Neuronal stem cell (in vitro differentiated cells): ENCODE data around the gene SH3PXD2A.

Source experiments
- DNase-seq: peaks from one replicate; pipeline ENCODE4 v3.0.0-alpha.2; 2013; ENCODE audit warnings: low spot score
- H2AFZ ChIP-seq: one replicate; pipeline ENCODE4 v1.6.1; 2013; ENCODE audit warnings: mild to moderate bottlenecking, low read length, inconsistent platforms
- H2AK5ac ChIP-seq: 2 replicates; pipeline ENCODE4 v1.6.1; 2013; ENCODE audit warnings: low read depth, mild to moderate bottlenecking, inconsistent platforms, low read length, moderate library complexity, mixed read lengths
- H2BK120ac ChIP-seq: 2 replicates; pipeline ENCODE4 v1.6.1; 2013; ENCODE audit warnings: low read depth, mild to moderate bottlenecking, inconsistent platforms, low read length, moderate library complexity, mixed read lengths
- H2BK12ac ChIP-seq: one replicate; pipeline ENCODE4 v1.6.1; 2013; ENCODE audit warnings: low read length, inconsistent platforms
- H2BK15ac ChIP-seq: 2 replicates; pipeline ENCODE4 v1.6.1; 2013; ENCODE audit warnings: mild to moderate bottlenecking, low read length, inconsistent platforms, mixed read lengths
- H2BK5ac ChIP-seq: one replicate; pipeline ENCODE4 v1.6.1; 2013; ENCODE audit warnings: inconsistent platforms, mild to moderate bottlenecking, low read length, moderate library complexity
- H3K14ac ChIP-seq: one replicate; pipeline ENCODE4 v1.6.1; 2013; ENCODE audit warnings: low read length, inconsistent platforms
- H3K18ac ChIP-seq: 2 replicates; pipeline ENCODE4 v1.6.1; 2013; ENCODE audit warnings: low read length, inconsistent platforms
- H3K23ac ChIP-seq: 2 replicates; pipeline ENCODE4 v1.6.1; 2013; ENCODE audit warnings: low read depth, mild to moderate bottlenecking, mixed read lengths, low read length, inconsistent platforms; ENCODE audit not compliant: poor library complexity
- H3K27ac ChIP-seq: replicated peaks from 3 replicates; pipeline ENCODE4 v1.5.1; 2013; ENCODE audit warnings: low read length, inconsistent platforms
- H3K27me3 ChIP-seq, 3 experiments: 2 replicates each; pipeline ENCODE4 v1.6.1; 2013; ENCODE audit warnings: low read length in 3 of 3, mild to moderate bottlenecking in 2 of 3, inconsistent platforms in 1 of 3, low read depth in 1 of 3, mixed read lengths in 1 of 3, moderate library complexity in 1 of 3; ENCODE audit not compliant: control insufficient read depth in 3 of 3, insufficient read depth in 3 of 3
- H3K36me3 ChIP-seq, 2 donors: replicated peaks in 1 of 2; 2 replicates each; pipeline ENCODE4 v1.6.1; 2013; ENCODE audit warnings: low read length in 2 of 2; ENCODE audit not compliant: control insufficient read depth in 2 of 2, insufficient read depth in 2 of 2
- H3K4ac ChIP-seq: 2 replicates; pipeline ENCODE4 v1.6.1; 2013; ENCODE audit warnings: inconsistent platforms, mild to moderate bottlenecking, low read length, moderate library complexity
- H3K4me1 ChIP-seq, 2 donors: 1 replicate in 1 of 2; 2 replicates in 1 of 2; pipeline ENCODE4 v1.6.1; 2013; ENCODE audit warnings: low read length in 2 of 2, low read depth in 1 of 2; ENCODE audit not compliant: control insufficient read depth in 2 of 2, insufficient read depth in 1 of 2
- H3K4me2 ChIP-seq: one replicate; pipeline ENCODE4 v1.6.1; 2013; ENCODE audit warnings: mild to moderate bottlenecking, low read length, inconsistent platforms; ENCODE audit not compliant: insufficient read depth, poor library complexity, severe bottlenecking
- H3K4me3 ChIP-seq, 2 donors: 2 replicates each; pipeline ENCODE4 v1.5.1; 2013; ENCODE audit warnings: low read length in 2 of 2, mild to moderate bottlenecking in 2 of 2, inconsistent platforms in 1 of 2, moderate library complexity in 1 of 2
- H3K79me1 ChIP-seq: one replicate; pipeline ENCODE4 v1.6.1; 2013; ENCODE audit warnings: low read depth, mild to moderate bottlenecking, inconsistent platforms, low read length, moderate library complexity
- H3K9ac ChIP-seq: one replicate; pipeline ENCODE4 v1.6.1; 2013; ENCODE audit warnings: mild to moderate bottlenecking, low read depth, low read length, inconsistent platforms; ENCODE audit not compliant: poor library complexity
- H3K9me3 ChIP-seq, 2 donors: replicated peaks in 1 of 2; 2 replicates each; pipeline versions ENCODE3 to v1.6.1; 2013; ENCODE audit warnings: low read length in 2 of 2, mild to moderate bottlenecking in 2 of 2, inconsistent platforms in 1 of 2, low read depth in 1 of 2, mixed read lengths in 1 of 2, moderate library complexity in 1 of 2; ENCODE audit not compliant: control insufficient read depth in 2 of 2, insufficient read depth in 1 of 2
- H4K8ac ChIP-seq: one replicate; pipeline ENCODE4 v1.6.1; 2013; ENCODE audit warnings: low read depth, mild to moderate bottlenecking, inconsistent platforms, low read length, moderate library complexity
- H4K91ac ChIP-seq: one replicate; pipeline ENCODE4 v1.6.1; 2013; ENCODE audit warnings: low read length, low read depth, mild to moderate bottlenecking, inconsistent platforms; ENCODE audit not compliant: poor library complexity
- WGBS, 2 donors: extraction: QIAGEN DNeasy Blood & Tissue Kit; methylation state at CpG; one replicate each; pipeline ENCODE4 v1.1.7; 2013; ENCODE audit warnings: missing lambda C conversion rate in 2 of 2, mixed read lengths in 1 of 2; ENCODE audit not compliant: insufficient read length in 2 of 2, insufficient replicate concordance in 1 of 2; ENCODE audit errors: extremely low coverage in 2 of 2; 5-methylcytosine and 5-hydroxymethylcytosine counted together

SH3PXD2A gene

DNA sequence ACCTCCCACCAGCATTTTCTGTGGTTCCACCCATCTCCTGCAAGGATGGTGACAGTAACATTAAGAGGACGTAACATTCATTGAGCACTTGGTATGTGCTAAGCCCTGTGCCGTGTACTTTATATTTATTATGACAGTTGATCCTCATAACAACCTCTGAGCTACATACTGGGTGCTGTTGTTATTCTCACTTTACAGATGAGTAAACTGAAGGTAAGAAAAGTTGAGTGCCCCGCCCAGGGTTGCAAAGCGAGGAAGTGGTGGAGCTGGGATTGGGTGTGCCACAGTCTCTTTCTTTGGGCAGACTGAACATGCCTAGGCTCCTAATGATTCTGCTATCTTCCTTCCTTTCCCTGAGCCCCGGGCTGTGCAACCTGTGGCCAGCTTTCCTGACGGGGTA, 107.4 kb downstream of the SH3PXD2A start:
- Histone ChIP-seq H3K27ac (no peak overlapping the region), H2AFZ (no peak overlapping the region), H2BK5ac (no peak overlapping the region), H2BK12ac (no peak overlapping the region), H4K91ac (no peak overlapping the region), H3K27me3 (no peaks in the 10 kb centered on the region), H3K36me3 (no peaks in the 10 kb centered on the region), H4K8ac (no peak overlapping the region), H3K79me1 (no peaks in the 10 kb centered on the region), H2BK120ac (no peak overlapping the region), H2BK15ac (no peak overlapping the region), H3K4me1 (peaks cover 0 to 8% of the 10 kb centered on the region in 2 donors), H3K4me2 (no peak overlapping the region), H3K23ac (no peak overlapping the region), H2AK5ac (no peak overlapping the region), H3K4me3 (no peak overlapping the region), H3K4ac (no peak overlapping the region), H3K18ac (no peak overlapping the region), H3K9me3 (no peaks in the 10 kb centered on the region), H3K9ac (no peak overlapping the region), H3K14ac (no peak overlapping the region)
- no CpG with 5 or more reads among the region's 6 CpGs for WGBS, 2 donors
- no peak for DNase-seq

DNA sequence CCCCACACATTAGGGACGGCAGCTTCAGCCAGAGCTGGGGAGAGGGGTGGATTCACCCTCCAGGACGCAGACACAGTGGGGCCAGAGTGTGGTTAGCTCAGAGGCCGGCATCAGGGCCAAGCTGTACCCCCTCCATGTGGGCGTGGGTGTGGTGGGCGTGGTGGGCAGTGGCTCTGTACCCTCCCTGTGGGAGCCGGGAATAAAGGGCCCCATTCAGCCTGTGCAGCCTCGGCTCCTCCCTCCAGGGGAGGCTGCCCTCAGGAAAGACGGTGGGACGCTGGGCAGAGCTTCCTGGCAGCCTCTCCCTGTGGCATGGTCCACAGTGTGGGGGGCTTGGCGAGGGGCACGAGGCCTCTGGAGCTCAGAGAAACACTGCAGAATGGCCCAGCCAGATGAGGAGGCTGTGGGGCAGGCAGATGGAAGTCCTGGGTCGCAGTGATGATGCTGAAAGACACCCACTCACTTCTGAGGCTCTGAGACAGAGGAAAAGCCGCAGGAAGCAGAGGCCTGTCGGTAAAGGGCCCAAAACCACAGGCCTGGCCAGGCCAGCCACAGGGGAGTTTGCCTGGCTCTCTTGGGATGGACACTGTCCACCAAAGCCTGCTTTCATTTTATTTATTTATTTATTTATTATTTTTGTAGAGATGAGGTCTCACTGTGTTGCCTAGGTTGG, 108.0 kb downstream of the SH3PXD2A start:
- H3K4ac ChIP-seq, result no peak overlapping the region
- no peak overlapping the region for H3K4me3 ChIP-seq
- no peak overlapping the region for H2BK120ac ChIP-seq
- peak overlapping the region; percentile 77 for H2BK15ac ChIP-seq
- no peaks in the 10 kb centered on the region for H3K79me1 ChIP-seq
- H3K14ac ChIP-seq, result no peak overlapping the region
- H2BK12ac ChIP-seq, result no peak overlapping the region
- no peak overlapping the region for H3K4me2 ChIP-seq
- H3K4me1 ChIP-seq, result peaks cover 0 to 8% of the 10 kb centered on the region in 2 donors
- no peak overlapping the region for H2BK5ac ChIP-seq
- H4K8ac ChIP-seq, result no peak overlapping the region
- H3K18ac ChIP-seq, result peak overlapping the region; percentile 65
- no peaks in the 10 kb centered on the region for H3K27me3 ChIP-seq
- H3K9me3 ChIP-seq, result no peaks in the 10 kb centered on the region
- H2AK5ac ChIP-seq, result peak overlapping the region; percentile 86
- H3K23ac ChIP-seq, result peak overlapping the region; percentile 23
- peak overlapping the region; percentile 60 for H3K9ac ChIP-seq
- H4K91ac ChIP-seq, result no peak overlapping the region
- H2AFZ ChIP-seq, result no peak overlapping the region
- H3K27ac ChIP-seq, result no peak overlapping the region
- DNase-seq, result no peak
- no CpG with 5 or more reads among the region's 14 CpGs for WGBS, 2 donors
- no peaks in the 10 kb centered on the region for H3K36me3 ChIP-seq

DNA sequence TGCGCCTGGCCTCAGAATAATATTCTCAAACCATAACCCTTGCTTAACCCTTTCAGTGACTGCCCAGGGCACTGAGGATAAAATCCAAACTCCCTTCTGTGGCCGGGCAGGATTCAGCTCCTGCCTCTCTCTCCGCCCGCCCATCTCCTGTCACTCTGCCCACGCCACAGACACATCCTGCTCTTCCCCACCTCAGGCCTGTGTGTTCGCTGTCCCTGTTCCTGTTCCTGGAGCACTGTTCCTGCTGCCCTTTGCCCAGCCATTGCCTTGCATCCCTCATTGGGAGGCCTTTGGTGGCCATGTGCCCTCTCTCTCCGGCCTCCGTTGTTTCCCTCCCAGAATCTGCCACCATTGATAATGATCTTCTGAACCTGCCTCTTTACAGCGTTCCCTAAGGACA, 108.8 kb downstream of the SH3PXD2A start:
- no peak overlapping the region for H3K27ac ChIP-seq
- no peak overlapping the region for H2AFZ ChIP-seq
- no peak overlapping the region for H3K14ac ChIP-seq
- H3K4ac ChIP-seq, result peak overlapping the region; percentile 28
- peak overlapping the region; percentile 82 for H2AK5ac ChIP-seq
- H3K4me1 ChIP-seq, result peaks cover 0 to 8% of the 10 kb centered on the region in 2 donors
- H3K27me3 ChIP-seq, result no peaks in the 10 kb centered on the region
- H2BK5ac ChIP-seq, result no peak overlapping the region
- no peak for DNase-seq
- peak overlapping the region; percentile 62 for H3K18ac ChIP-seq
- H2BK120ac ChIP-seq, result no peak overlapping the region
- WGBS, 2 donors, result no CpG with 5 or more reads among the region's 9 CpGs
- no peak overlapping the region for H2BK12ac ChIP-seq
- H3K4me3 ChIP-seq, result no peak overlapping the region
- peak overlapping the region; percentile 66 for H4K8ac ChIP-seq
- peak overlapping the region; percentile 40 for H3K23ac ChIP-seq
- no peak overlapping the region for H2BK15ac ChIP-seq
- H3K79me1 ChIP-seq, result no peaks in the 10 kb centered on the region
- no peak overlapping the region for H3K9ac ChIP-seq
- H3K9me3 ChIP-seq, result no peaks in the 10 kb centered on the region
- no peak overlapping the region for H4K91ac ChIP-seq
- no peaks in the 10 kb centered on the region for H3K36me3 ChIP-seq
- no peak overlapping the region for H3K4me2 ChIP-seq

DNA sequence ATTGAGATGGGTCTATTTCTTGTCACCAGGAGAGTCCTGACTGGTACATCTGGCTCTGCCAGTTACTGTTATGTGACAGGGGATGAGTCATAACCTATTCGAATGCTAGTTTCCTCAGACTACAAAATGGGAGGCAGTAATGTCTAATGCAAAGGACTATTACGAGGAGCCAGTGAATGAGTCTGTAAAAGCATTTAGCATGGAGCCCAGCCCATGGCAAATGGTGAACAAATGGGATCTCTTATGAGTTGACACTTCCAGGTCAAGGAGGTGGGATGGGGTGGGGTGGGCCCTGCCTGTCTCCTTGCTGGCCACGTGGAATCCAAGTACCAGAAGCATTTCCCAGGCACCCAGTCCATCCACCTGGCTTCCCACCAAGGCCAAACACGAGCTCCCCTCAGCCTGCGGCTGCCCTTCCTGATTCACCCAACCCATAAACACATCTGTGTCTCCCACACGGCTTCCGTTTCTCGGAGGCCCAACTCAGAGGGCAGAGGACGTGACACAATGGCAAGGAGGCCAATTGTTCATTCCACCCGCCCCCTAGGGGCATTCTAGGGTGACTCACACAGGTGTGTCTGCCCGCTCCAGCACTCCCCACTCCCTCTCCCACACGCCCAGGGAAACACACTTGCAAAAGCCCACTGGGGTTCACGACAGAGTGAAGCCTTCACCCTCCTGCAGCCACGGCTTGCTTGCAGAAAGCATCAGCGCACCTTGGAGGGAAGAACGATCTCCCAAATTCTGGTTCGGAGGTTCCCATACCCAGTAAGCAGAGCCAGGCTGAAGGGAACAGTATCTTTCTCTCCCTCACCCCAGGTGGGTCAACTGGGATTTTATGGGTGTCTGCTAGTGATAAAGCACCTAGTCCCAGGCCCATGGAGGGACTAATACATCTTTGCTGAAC, 109.8 kb downstream of the SH3PXD2A start:
- no peak overlapping the region for H3K4me2 ChIP-seq
- H3K9ac ChIP-seq, result no peak overlapping the region
- no peak overlapping the region for H3K14ac ChIP-seq
- H3K27ac ChIP-seq, result no peak overlapping the region
- H3K27me3 ChIP-seq, result no peaks in the 10 kb centered on the region
- no peaks in the 10 kb centered on the region for H3K79me1 ChIP-seq
- H2BK5ac ChIP-seq, result no peak overlapping the region
- no peak overlapping the region for H2BK12ac ChIP-seq
- no peaks in the 10 kb centered on the region for H3K36me3 ChIP-seq
- H4K8ac ChIP-seq, result no peak overlapping the region
- H2AFZ ChIP-seq, result no peak overlapping the region
- no peak overlapping the region for H3K4me3 ChIP-seq
- H2BK120ac ChIP-seq, result no peak overlapping the region
- H4K91ac ChIP-seq, result no peak overlapping the region
- H2BK15ac ChIP-seq, result no peak overlapping the region
- H3K9me3 ChIP-seq, result no peaks in the 10 kb centered on the region
- H3K4ac ChIP-seq, result no peak overlapping the region
- H2AK5ac ChIP-seq, result peak overlapping the region; percentile 1
- no peak overlapping the region for H3K18ac ChIP-seq
- no CpG with 5 or more reads among the region's 17 CpGs for WGBS, 2 donors
- no peak overlapping the region for H3K23ac ChIP-seq
- DNase-seq, result no peak
- peaks cover 0 to 8% of the 10 kb centered on the region in 2 donors for H3K4me1 ChIP-seq
